IMR-90 (cell line): ENCODE data around the gene SLC36A2. TPM values are rescaled to one million over a fixed set of nuclear protein-coding genes. Genes with fewer than 3 reads are reported as not detected.

Source experiments
- ATAC-seq: fragments of 200-7000 bp; cut with Tn5 transposase; 2 replicates; pipeline ENCODE4 v1.9.1; 2020; ENCODE audit warnings: low read depth, mild to moderate bottlenecking, moderate library complexity
- BruUV-seq: library from RNA; stranded (reverse); fragments of 400-500 nt; replicated peaks from 2 replicates; lab custom pipeline; 2021; lab: Mats Ljungman, UMichigan
- CTCF ChIA-PET: fragments of 300-600 bp; formaldehyde crosslinking; extraction: SDS; loops from one replicate; lab custom pipeline; 2021; ENCODE audit warnings: antibody characterized with exemption; lab: Yijun Ruan, JAX
- POLR2A ChIA-PET: fragments of 300-600 bp; sonication (Branson Sonifier 250); formaldehyde crosslinking; loops from one replicate; lab custom pipeline; 2022; ENCODE audit warnings: antibody characterized with exemption; ENCODE audit not compliant: unreplicated experiment; lab: Charles Lee
- DNase-seq: peaks from one replicate; pipeline ENCODE4 v3.0.0; 2013
- H2AFZ ChIP-seq: replicated peaks from 2 replicates; pipeline ENCODE3; 2013; ENCODE audit warnings: low read length, mild to moderate bottlenecking; ENCODE audit not compliant: poor library complexity
- H2AK5ac ChIP-seq: 2 replicates; pipeline ENCODE4 v1.6.1; 2013; ENCODE audit warnings: low read depth, low read length, inconsistent platforms
- H2AK9ac ChIP-seq: replicated peaks from 2 replicates; pipeline ENCODE3; 2013; ENCODE audit warnings: mild to moderate bottlenecking, low read depth, low read length, moderate library complexity; ENCODE audit not compliant: poor library complexity
- H2BK120ac ChIP-seq: 2 replicates; pipeline ENCODE4 v1.6.1; 2013; ENCODE audit warnings: low read depth, low read length, inconsistent platforms
- H2BK15ac ChIP-seq: 3 replicates; pipeline ENCODE4 v1.6.1; 2013; ENCODE audit warnings: low read depth, low read length, inconsistent platforms
- H2BK20ac ChIP-seq: 2 replicates; pipeline ENCODE4 v1.6.1; 2013; ENCODE audit warnings: low read depth, mild to moderate bottlenecking, inconsistent platforms, low read length, moderate library complexity
- H2BK5ac ChIP-seq: 2 replicates; pipeline ENCODE4 v1.6.1; 2013; ENCODE audit warnings: mild to moderate bottlenecking, low read depth, low read length, inconsistent platforms; ENCODE audit not compliant: poor library complexity, severe bottlenecking
- H3K14ac ChIP-seq: replicated peaks from 2 replicates; pipeline ENCODE4 v1.6.1; 2013; ENCODE audit warnings: low read depth, low read length, inconsistent platforms
- H3K18ac ChIP-seq: 2 replicates; pipeline ENCODE4 v1.6.1; 2013; ENCODE audit warnings: low read depth, low read length, control low read depth
- H3K23ac ChIP-seq: 2 replicates; pipeline ENCODE4 v1.6.1; 2013; ENCODE audit warnings: low read depth, low read length, inconsistent platforms
- H3K27ac ChIP-seq: 2 replicates; pipeline ENCODE4 v1.5.1; 2013; ENCODE audit warnings: mild to moderate bottlenecking, control low read depth, low read length; ENCODE audit not compliant: insufficient read depth
- H3K27me3 ChIP-seq: 2 replicates; pipeline ENCODE4 v1.6.1; 2013; ENCODE audit warnings: low read length; ENCODE audit not compliant: control insufficient read depth, insufficient read depth
- H3K36me3 ChIP-seq: 2 replicates; pipeline ENCODE4 v1.6.1; 2013; ENCODE audit warnings: low read length, mixed read lengths; ENCODE audit not compliant: control insufficient read depth, insufficient read depth
- H3K4ac ChIP-seq: 2 replicates; pipeline ENCODE4 v1.6.1; 2013; ENCODE audit warnings: low read depth, low read length, inconsistent platforms
- H3K4me1 ChIP-seq: 2 replicates; pipeline ENCODE4 v1.6.1; 2013; ENCODE audit warnings: low read length, mixed read lengths; ENCODE audit not compliant: control insufficient read depth, insufficient read depth
- H3K4me2 ChIP-seq: 2 replicates; pipeline ENCODE4 v1.6.1; 2013; ENCODE audit warnings: low read depth, mild to moderate bottlenecking, control low read depth, low read length, moderate library complexity
- H3K4me3 ChIP-seq: 2 replicates; pipeline ENCODE4 v1.5.1; 2013; ENCODE audit warnings: low read depth, mild to moderate bottlenecking, control low read depth, low read length, moderate library complexity; ENCODE audit not compliant: insufficient read depth
- H3K56ac ChIP-seq: 2 replicates; pipeline ENCODE4 v1.6.1; 2013; ENCODE audit warnings: low read length, inconsistent platforms; ENCODE audit not compliant: insufficient read depth; ENCODE audit errors: extremely low read depth
- H3K79me1 ChIP-seq, 2 experiments: 2 replicates each; pipeline ENCODE4 v1.6.1; 2013; ENCODE audit warnings: low read length in 2 of 2, inconsistent platforms in 1 of 2, low read depth in 1 of 2
- H3K9ac ChIP-seq: 2 replicates; pipeline ENCODE4 v1.6.1; 2013; ENCODE audit warnings: low read depth, low read length, control low read depth
- H3K9me1 ChIP-seq: 2 replicates; pipeline ENCODE4 v1.6.1; 2013; ENCODE audit warnings: low read length, inconsistent platforms; ENCODE audit not compliant: insufficient read depth
- H3K9me3 ChIP-seq: 2 replicates; pipeline ENCODE4 v1.6.1; 2013; ENCODE audit warnings: low read length; ENCODE audit not compliant: control insufficient read depth, insufficient read depth
- H4K20me1 ChIP-seq: 2 replicates; pipeline ENCODE4 v1.6.1; 2013; ENCODE audit warnings: low read length, inconsistent platforms; ENCODE audit not compliant: insufficient read depth
- H4K5ac ChIP-seq: 2 replicates; pipeline ENCODE4 v1.6.1; 2013; ENCODE audit warnings: mild to moderate bottlenecking, low read depth, low read length, control low read depth
- H4K8ac ChIP-seq, 2 experiments: 2 replicates each; pipeline ENCODE4 v1.6.1; 2013; ENCODE audit warnings: low read depth in 2 of 2, low read length in 2 of 2, control low read depth in 1 of 2, inconsistent platforms in 1 of 2
- H4K91ac ChIP-seq: 2 replicates; pipeline ENCODE4 v1.6.1; 2013; ENCODE audit warnings: low read depth, low read length, inconsistent platforms; ENCODE audit not compliant: insufficient read depth
- FOS ChIP-seq: fragments of 150-350 bp; IDR thresholded peaks from 2 replicates; pipeline ENCODE4 v1.6.1; 2016; ENCODE audit warnings: low read depth, low read length
- MAFK ChIP-seq: IDR thresholded peaks from 2 replicates; pipeline ENCODE4 v1.6.1; 2012; ENCODE audit warnings: low read depth, low read length, improper control_type of control experiment
- MAZ ChIP-seq: IDR thresholded peaks from 2 replicates; pipeline ENCODE4 v1.6.1; 2012; ENCODE audit warnings: low read depth, mild to moderate bottlenecking, low read length, improper control_type of control experiment, moderate library complexity, borderline replicate concordance
- MXI1 ChIP-seq: IDR thresholded peaks from 2 replicates; pipeline ENCODE4 v1.6.1; 2012; ENCODE audit warnings: low read depth, mild to moderate bottlenecking, low read length, moderate library complexity, borderline replicate concordance
- NFE2L2 ChIP-seq: fragments of 150-350 bp; IDR thresholded peaks from 2 replicates; pipeline ENCODE4 v1.6.1; 2016; ENCODE audit warnings: low read depth, mild to moderate bottlenecking, low read length
- POLR2A ChIP-seq: IDR thresholded peaks from 2 replicates; pipeline ENCODE4 v1.6.1; 2012; ENCODE audit warnings: mild to moderate bottlenecking, low read depth, low read length
- dilution Hi-C: fragments of 300-500 bp; cut with HindIII; formaldehyde crosslinking; loops from one replicate; pipeline ENCODE4 v1.14.3; 2018; ENCODE audit warnings: low sequenced_read_pairs; ENCODE audit not compliant: unreplicated experiment
- in situ Hi-C: fragments of 300-500 bp; cut with MboI; formaldehyde crosslinking; loops from 3 replicates; pipeline ENCODE4 v1.14.3; 2019; ENCODE audit warnings: low sequenced_read_pairs, inconsistent platforms, mixed read lengths
- intact Hi-C: fragments of 100-400 bp; cut with micrococcal nuclease; formaldehyde crosslinking; loops from 2 replicates; pipeline ENCODE4 v1.10.0; 2022
- polyA plus RNA-seq, 3 experiments: library from polyadenylated mRNA; depleted of rRNA; stranded (reverse); fragments of >200 nt; gene quantifications; 2 replicates each; pipeline ENCODE4 v1.2.3, GENCODE V29; 2012; ENCODE audit warnings: low replicate concordance in 1 of 3
- total RNA-seq: library from RNA; depleted of rRNA; stranded (reverse); fragments of >200 nt; gene quantifications from 2 replicates; pipeline ENCODE4 v1.2.3, GENCODE V29; 2012
- TF ChIP-seq, protein P1 (sequence below): fragments of 150-350 bp; IDR thresholded peaks from 2 replicates; pipeline ENCODE4 v1.6.1; 2016; ENCODE audit warnings: low read depth, mild to moderate bottlenecking, low read length, moderate library complexity, borderline replicate concordance
- TF ChIP-seq, protein P2 (sequence below): conservative IDR thresholded peaks from 2 replicates; pipeline ENCODE4 v1.5.1; 2012; ENCODE audit warnings: mild to moderate bottlenecking, low read depth, low read length, improper control_type of control experiment

The SLC36A2 gene
- total and polyA plus RNA-seq, 2 of the 4 experiments (the other 2 are of a cell fraction), result not detected

DNA sequence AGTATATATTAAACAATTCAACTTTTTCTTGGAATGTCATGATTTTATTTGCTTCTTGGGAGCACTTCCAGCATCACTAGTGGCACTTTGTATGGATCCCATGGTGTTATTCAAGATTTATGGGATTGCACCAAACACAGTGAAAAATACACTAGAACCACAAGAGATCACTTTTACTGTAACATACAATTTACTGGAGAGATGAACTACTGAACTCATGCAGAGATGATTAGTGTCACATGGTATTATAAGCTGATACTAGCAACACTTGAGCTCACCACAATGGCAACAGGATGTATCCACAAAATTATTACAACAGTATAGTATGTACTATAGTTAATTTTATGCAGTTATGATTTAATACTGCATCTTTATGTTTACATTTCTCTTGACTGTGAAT, 16.3 kb upstream of the SLC36A2 start:
- TF ChIP-seq, protein P1, sequence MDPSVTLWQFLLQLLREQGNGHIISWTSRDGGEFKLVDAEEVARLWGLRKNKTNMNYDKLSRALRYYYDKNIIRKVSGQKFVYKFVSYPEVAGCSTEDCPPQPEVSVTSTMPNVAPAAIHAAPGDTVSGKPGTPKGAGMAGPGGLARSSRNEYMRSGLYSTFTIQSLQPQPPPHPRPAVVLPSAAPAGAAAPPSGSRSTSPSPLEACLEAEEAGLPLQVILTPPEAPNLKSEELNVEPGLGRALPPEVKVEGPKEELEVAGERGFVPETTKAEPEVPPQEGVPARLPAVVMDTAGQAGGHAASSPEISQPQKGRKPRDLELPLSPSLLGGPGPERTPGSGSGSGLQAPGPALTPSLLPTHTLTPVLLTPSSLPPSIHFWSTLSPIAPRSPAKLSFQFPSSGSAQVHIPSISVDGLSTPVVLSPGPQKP, result no peak
- TF ChIP-seq FOS (no peak), MAFK (no peak), MXI1 (no peak), MAZ (no peak), NFE2L2 (no peak), POLR2A (no peak)
- TF ChIP-seq, protein P2, sequence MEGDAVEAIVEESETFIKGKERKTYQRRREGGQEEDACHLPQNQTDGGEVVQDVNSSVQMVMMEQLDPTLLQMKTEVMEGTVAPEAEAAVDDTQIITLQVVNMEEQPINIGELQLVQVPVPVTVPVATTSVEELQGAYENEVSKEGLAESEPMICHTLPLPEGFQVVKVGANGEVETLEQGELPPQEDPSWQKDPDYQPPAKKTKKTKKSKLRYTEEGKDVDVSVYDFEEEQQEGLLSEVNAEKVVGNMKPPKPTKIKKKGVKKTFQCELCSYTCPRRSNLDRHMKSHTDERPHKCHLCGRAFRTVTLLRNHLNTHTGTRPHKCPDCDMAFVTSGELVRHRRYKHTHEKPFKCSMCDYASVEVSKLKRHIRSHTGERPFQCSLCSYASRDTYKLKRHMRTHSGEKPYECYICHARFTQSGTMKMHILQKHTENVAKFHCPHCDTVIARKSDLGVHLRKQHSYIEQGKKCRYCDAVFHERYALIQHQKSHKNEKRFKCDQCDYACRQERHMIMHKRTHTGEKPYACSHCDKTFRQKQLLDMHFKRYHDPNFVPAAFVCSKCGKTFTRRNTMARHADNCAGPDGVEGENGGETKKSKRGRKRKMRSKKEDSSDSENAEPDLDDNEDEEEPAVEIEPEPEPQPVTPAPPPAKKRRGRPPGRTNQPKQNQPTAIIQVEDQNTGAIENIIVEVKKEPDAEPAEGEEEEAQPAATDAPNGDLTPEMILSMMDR, result no peak
- Histone ChIP-seq H2AK9ac (no peak overlapping the region), H3K27ac (no peak overlapping the region), H4K8ac (no peak overlapping the region), H3K4ac (no peak overlapping the region), H2BK120ac (no peak overlapping the region), H3K18ac (no peak overlapping the region), H3K9ac (no peak overlapping the region), H3K9me3 (no peaks in the 10 kb centered on the region; the same call in 1 of the 2 replicates), H3K56ac (no peak overlapping the region), H2BK15ac (no peak overlapping the region), H3K79me1 (no peaks in the 10 kb centered on the region), H2BK5ac (no peak overlapping the region), H2AFZ (no peak overlapping the region), H4K5ac (no peak overlapping the region), H3K4me3 (no peak overlapping the region), H2BK20ac (no peak overlapping the region), H3K23ac (no peak overlapping the region), H3K14ac (no peak overlapping the region), H3K36me3 (no peaks in the 10 kb centered on the region), H4K20me1 (no peaks in the 10 kb centered on the region), H2AK5ac (no peak overlapping the region), H4K91ac (no peak overlapping the region), H3K4me1 (no peaks in the 10 kb centered on the region), H3K27me3 (no peaks in the 10 kb centered on the region), H3K4me2 (no peak overlapping the region), H3K9me1 (no peaks in the 10 kb centered on the region)
- BruUV-seq, result no TSS peak
- CTCF ChIA-PET, result no interaction called here
- intact Hi-C loops (no loop called here), in situ Hi-C loops (no loop called here), dilution Hi-C loops (no loop called here)
- ATAC-seq (no peak), DNase-seq (no peak)
- POLR2A ChIA-PET, result no interaction called here
